GM21526 (cell line): ENCODE data around the gene EEF1B2.
"Not testable (repeated sequence)": the region's sequence is repeated elsewhere in the genome, so short reads cannot be mapped to it uniquely, and the experiment has no call there.

Source experiments
- ATAC-seq: cut with Tn5 transposase; IDR thresholded peaks from one replicate; pipeline ENCODE4 v1.9.1; 2021; ENCODE audit warnings: moderate library complexity; ENCODE audit not compliant: unreplicated experiment, low FRiP score

The EEF1B2 gene

GRCh38 chr2:206163251-206163880 is 3.7 kb downstream of the EEF1B2 start:
- no peak for ATAC-seq

- ATAC-seq: no peak
Observed at GRCh38 chr2:206164261-206164862, 4.7 kb downstream of the EEF1B2 start.

- not testable (repeated sequence) for ATAC-seq
Observed at GRCh38 chr2:206168230-206168629, 8.5 kb downstream of the EEF1B2 start.

- ATAC-seq: not testable (repeated sequence)
Observed at GRCh38 chr2:206171624-206172397, 12.1 kb downstream of the EEF1B2 start.

GRCh38 chr2:206173147-206173546 is 13.5 kb downstream of the EEF1B2 start:
- no peak for ATAC-seq

- no peak for ATAC-seq
Observed at GRCh38 chr2:206176121-206176520, 16.4 kb downstream of the EEF1B2 start.

GRCh38 chr2:206176901-206177300 is 17.2 kb downstream of the EEF1B2 start:
- ATAC-seq: no peak

- not testable (repeated sequence) for ATAC-seq
Observed at GRCh38 chr2:206181526-206181925, 21.8 kb downstream of the EEF1B2 start.

GRCh38 chr2:206189691-206190090 is 30.0 kb downstream of the EEF1B2 start:
- ATAC-seq: no peak

GRCh38 chr2:206190111-206190510 is 30.4 kb downstream of the EEF1B2 start:
- ATAC-seq: no peak

GRCh38 chr2:206190689-206191088 is 31.0 kb downstream of the EEF1B2 start:
- ATAC-seq: no peak

GRCh38 chr2:206192157-206192556 is 32.5 kb downstream of the EEF1B2 start:
- no peak for ATAC-seq

GRCh38 chr2:206193671-206194357 is 34.1 kb downstream of the EEF1B2 start:
- no peak for ATAC-seq

- ATAC-seq: no peak
Observed at GRCh38 chr2:206198677-206199076, 39.0 kb downstream of the EEF1B2 start.

- ATAC-seq: no peak
Observed at GRCh38 chr2:206201075-206201848, 41.6 kb downstream of the EEF1B2 start.

- no peak for ATAC-seq
Observed at GRCh38 chr2:206202446-206202845, 42.8 kb downstream of the EEF1B2 start.

GRCh38 chr2:206203331-206203730 is 43.6 kb downstream of the EEF1B2 start:
- ATAC-seq: no peak

GRCh38 chr2:206204710-206205109 is 45.0 kb downstream of the EEF1B2 start:
- no peak for ATAC-seq

- ATAC-seq: not testable (repeated sequence)
Observed at GRCh38 chr2:206207316-206207715, 47.6 kb downstream of the EEF1B2 start.

GRCh38 chr2:206208900-206209299 is 49.2 kb downstream of the EEF1B2 start:
- no peak for ATAC-seq
